Naive thymus-derived CD8-positive, alpha-beta T cell (primary cell): ENCODE data around the gene TLE1. TPM values are rescaled to one million over a fixed set of nuclear protein-coding genes. Genes with fewer than 3 reads are reported as not detected.

ENCODE experiments used
- ATAC-seq, 2 donors: fragments of 150-1000 bp; cut with Tn5 transposase in 1 of 2; sonication (Bioruptor Pico), chemical (Tn5 transposase) in 1 of 2; 1 replicate in 1 of 2; 2 replicates in 1 of 2; pipeline ENCODE4 v1.10.0; 2021; ENCODE audit warnings: mild to moderate bottlenecking in 2 of 2, moderate library complexity in 2 of 2
- POLR2A ChIA-PET: fragments of 350-600 bp; sonication (Branson Sonifier 250); formaldehyde crosslinking; loops from one replicate; lab custom pipeline; 2021; ENCODE audit warnings: antibody characterized with exemption; lab: Charles Lee
- DNase-seq, 10 donors: peaks; one replicate each; pipeline versions ENCODE4 v3.0.0 to v3.0.0-alpha.2; 2020 to 2022
- H3K27ac Mint-ChIP-seq, 10 donors: one replicate each; pipeline ENCODE4 v1.8.0; 2020 to 2022; ENCODE audit warnings: mild to moderate bottlenecking in 10 of 10, mixed read lengths in 10 of 10, moderate library complexity in 4 of 10, inconsistent platforms in 1 of 10
- H3K27me3 Mint-ChIP-seq, 5 donors: one replicate each; pipeline ENCODE4 v1.8.0; 2021 to 2022; ENCODE audit warnings: mixed read lengths in 5 of 5
- H3K36me3 Mint-ChIP-seq, 3 donors: one replicate each; pipeline ENCODE4 v1.8.0; 2020 to 2022; ENCODE audit warnings: mixed read lengths in 3 of 3, mild to moderate bottlenecking in 2 of 3, inconsistent platforms in 1 of 3
- H3K4me1 Mint-ChIP-seq, 4 donors: one replicate each; pipeline ENCODE4 v1.8.0; 2021 to 2022; ENCODE audit warnings: mixed read lengths in 4 of 4
- H3K4me3 Mint-ChIP-seq, 10 donors: one replicate each; pipeline ENCODE4 v1.8.0; 2020 to 2022; ENCODE audit warnings: mild to moderate bottlenecking in 10 of 10, mixed read lengths in 10 of 10, moderate library complexity in 6 of 10, inconsistent platforms in 1 of 10
- H3K9me3 Mint-ChIP-seq, 9 donors: one replicate each; pipeline ENCODE4 v1.8.0; 2020 to 2022; ENCODE audit warnings: mixed read lengths in 9 of 9, mild to moderate bottlenecking in 3 of 9, inconsistent platforms in 1 of 9, moderate library complexity in 1 of 9
- polyA plus RNA-seq, 3 donors: library from polyadenylated mRNA; unstranded; fragments of 300-500 nt; fragmentation: Illumina TruSeq; gene quantifications; one replicate each; pipeline ENCODE4 v1.2.3, GENCODE V29; 2021
- total RNA-seq, 8 experiments: library from RNA in 2 of 8; stranded (reverse) in 2 of 8; gene quantifications; one replicate each; pipeline ENCODE4 v1.2.3 and lab custom pipeline; 2021 to 2026

TLE1 gene
- total and polyA plus RNA-seq, 5 experiments from 2014 or later = 0.25 to 5.0 (median 1.8) TPM

DNA sequence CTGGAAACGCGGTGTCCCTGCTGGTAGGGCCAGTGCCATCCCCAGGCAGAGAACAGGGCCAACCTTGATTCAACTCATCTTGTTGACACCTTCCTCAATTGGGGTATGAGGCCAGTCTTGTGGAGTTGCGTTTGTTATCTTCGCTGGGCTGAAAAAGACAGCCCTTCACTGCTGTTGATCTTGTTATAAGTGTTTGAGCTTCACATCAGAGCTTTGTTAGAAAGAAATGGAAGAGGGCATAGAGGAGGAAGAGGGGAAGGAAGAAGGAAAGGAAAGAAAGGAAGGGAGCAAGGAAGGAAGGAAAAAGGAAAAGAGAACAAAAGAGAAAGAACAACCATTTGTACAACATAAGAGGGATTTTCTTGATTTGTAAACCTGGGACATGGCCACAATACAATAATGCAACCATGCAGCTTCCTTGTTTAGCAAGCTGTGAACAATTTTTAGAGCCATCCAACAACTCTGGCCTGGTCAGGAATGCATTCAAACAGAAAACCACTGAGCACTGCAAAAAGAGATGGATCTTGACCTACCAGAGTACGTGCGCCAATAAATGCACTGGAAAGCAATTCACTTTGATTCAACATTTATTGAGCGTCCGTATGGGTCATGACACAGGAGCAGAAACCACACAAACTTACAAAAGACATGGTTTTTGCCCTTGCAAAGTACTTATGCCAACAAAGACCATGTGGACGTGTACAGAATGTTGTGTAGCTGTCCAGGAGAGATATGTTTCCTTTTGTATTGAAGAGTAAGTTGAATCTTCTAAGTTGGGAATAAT lies 152.9 kb downstream of the TLE1 start:
- POLR2A ChIA-PET = no interaction called here

DNA sequence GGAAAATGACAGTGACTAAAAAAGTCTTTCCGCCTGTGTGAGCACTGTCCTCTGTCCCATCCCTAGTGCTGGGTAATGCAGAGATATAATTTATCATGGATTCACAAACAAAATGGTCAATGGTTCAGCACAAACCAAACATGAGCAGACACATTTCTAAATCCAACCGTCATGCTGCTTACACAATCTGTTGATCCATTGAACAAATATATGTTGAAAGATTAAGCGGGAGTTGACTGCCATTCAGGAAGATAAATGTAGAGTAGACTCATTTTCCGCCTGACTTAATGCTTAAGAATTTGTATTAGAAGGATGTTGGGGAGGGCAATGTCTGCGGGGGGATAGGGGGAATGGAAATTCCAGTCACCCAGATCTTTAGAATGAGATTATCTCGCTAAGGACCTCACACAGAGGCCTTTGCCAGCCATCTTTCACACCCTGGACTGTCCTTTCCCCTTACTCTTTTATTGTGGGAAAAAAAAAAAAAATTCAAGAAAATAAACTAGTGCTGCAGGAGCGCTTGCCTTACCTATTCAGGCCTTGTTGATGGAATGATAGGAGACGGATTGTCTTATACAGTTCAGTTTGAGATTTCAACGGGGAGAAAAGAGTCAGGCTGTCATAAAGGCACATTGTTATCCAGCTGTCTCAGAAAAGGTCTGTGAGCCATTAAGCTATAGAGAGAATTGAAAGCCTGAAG lies 153.7 kb downstream of the TLE1 start:
- DNase-seq (no peak), ATAC-seq (no peak)
- Mint-ChIP-seq H3K9me3 (peaks cover 0 to 8% (median 0%) of the 10 kb centered on the region in 9 donors), H3K36me3 (no peaks in the 10 kb centered on the region), H3K27me3 (peaks cover 0 to 11% (median 2%) of the 10 kb centered on the region in 5 donors), H3K27ac (no peak overlapping the region), H3K4me1 (peaks cover 0 to 3% (median 0%) of the 10 kb centered on the region in 4 donors), H3K4me3 (no peak overlapping the region)
- POLR2A ChIA-PET = no interaction called here

More for the DNA sequence above, 152.9 kb downstream of the TLE1 start:
- Mint-ChIP-seq H3K9me3 (peaks cover 0 to under 1% (median 0%) of the 10 kb centered on the region in 9 donors), H3K4me1 (no peaks in the 10 kb centered on the region), H3K4me3 (no peak overlapping the region), H3K36me3 (no peaks in the 10 kb centered on the region), H3K27ac (no peak overlapping the region), H3K27me3 (peaks cover 0 to 4% (median 0%) of the 10 kb centered on the region in 5 donors)
- ATAC-seq = no peak
- DNase-seq = no peak

DNA sequence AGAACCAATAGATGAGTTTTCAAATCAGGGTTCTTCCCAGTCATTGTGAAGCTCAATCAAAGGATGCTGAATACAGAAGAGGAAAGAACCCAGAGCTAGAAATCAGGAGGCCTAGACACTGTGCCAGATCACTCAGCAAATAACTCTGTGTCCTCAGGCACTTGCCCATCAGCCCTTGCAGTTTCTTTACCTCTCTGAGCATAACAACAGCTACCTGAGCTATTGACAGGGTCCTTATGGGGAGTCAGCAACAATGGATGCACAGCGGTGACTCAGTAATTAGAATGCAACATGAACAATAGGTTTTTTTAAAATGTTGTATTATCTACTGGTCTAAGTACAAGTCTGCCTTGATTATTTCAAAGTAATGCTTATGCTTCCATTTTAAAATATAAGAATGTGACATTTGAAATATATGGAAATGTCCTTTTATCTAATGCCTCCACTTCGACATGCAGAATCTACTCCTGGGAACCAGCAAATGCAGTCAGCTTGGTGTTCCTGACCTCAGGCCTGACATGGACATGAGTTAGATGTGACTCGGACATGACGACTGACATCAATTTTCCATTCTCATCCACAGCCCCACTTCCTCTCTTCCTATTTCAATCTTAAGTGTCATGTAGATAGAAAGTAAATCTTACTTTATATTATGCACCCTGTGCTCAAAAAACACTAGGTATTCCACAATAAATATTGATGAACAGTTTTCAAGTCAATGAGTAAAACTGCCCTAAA lies 155.0 kb downstream of the TLE1 start:
- peaks cover 0 to 13% (median 0%) of the 10 kb centered on the region in 4 donors for H3K4me1 Mint-ChIP-seq
- DNase-seq (no peak), ATAC-seq (no peak)
- H3K36me3 Mint-ChIP-seq = no peaks in the 10 kb centered on the region
- H3K27ac Mint-ChIP-seq = no peak overlapping the region
- POLR2A ChIA-PET = no interaction called here
- peaks cover 0 to 8% (median 0%) of the 10 kb centered on the region in 9 donors for H3K9me3 Mint-ChIP-seq
- H3K4me3 Mint-ChIP-seq = no peak overlapping the region
- peaks cover 0 to 18% (median 2%) of the 10 kb centered on the region in 5 donors for H3K27me3 Mint-ChIP-seq

Other genes starting within 250 kb of the TLE1 start
- gene SPATA31D4, start 238.9 kb upstream of the TLE1 start, total RNA-seq = not detected
- not detected for gene SPATA31D4, start 238.9 kb upstream of the TLE1 start, polyA plus RNA-seq